8988T (cell line): Measurements from ENCODE around the gene FAM177B.

Experiments used
- DNase-seq: peaks from one replicate; pipeline ENCODE4 v3.0.0; 2011

Gene FAM177B

DNA sequence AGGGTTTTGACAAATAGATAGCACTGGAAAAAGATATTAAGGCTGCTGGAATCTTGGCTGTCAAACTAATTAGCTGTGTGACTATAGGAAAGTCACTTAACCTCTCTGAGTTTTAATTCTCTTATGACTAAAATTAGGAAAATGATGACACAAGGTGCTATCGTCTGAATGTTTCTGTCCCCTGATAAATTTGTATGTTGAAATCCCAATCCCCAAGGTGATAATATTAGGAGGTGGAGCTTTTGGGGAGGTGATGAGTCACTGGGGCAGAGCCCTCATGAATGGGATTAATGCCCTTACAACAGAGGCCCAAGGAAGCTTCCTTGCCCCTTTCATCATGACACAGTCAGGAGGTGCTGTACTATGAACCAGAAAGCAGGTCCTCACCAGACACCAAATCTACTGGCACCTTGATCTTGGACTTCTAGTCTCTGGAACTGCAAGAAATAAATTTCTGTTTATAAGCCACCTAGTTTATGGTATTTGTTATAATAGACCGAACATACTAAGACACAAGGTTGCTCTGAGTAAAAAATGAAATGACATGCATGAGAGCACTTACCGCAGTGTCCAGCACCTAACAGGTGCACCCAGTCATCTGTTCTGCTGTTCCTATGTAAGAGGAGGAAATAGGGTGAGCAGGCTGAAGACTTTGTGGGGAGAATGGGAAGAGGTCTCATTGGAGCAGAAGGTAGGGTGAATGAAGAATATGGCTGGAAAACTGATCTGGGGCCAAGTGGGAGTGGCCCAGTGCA lies 51.6 kb downstream of the FAM177B start:
- no peak for DNase-seq

DNA sequence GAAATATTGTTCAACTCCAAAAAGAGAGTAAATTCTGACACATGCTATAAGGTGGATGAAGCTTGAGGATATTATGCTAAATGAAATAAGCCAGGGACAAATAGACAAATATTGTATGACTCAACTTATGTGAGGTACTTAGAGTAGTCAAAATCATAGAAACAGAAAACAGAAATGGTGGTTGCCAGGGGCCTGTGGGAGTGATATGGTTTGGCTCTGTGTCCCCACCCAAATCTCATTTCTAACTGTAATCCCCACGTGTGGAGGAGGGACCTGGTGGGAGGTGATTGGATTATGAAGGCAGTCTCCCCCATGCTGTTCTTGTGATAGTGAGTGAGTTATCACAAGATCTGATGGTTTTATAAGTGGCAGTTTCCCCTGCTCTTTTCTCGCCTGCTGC lies 53.1 kb downstream of the FAM177B start:
- no peak for DNase-seq

DNA sequence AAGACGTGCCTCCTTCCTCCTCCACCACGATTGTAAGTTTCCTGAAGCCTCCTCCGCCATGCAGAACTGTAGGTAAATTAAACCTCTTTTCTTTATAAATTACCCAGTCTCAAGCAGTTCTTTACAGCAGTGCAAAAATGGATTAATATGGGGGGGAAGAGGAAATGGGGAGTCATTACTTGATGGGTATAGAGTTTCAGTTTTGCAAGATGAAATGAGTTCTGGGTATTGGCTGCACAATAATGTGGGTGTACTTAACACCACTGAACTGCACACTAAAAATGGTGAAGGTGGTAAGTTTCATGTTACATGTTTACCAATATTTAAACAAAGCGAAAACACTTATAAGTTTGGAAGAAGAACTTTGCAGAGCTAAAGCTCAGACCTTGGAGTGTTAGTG lies 53.5 kb downstream of the FAM177B start:
- DNase-seq = no peak

DNA sequence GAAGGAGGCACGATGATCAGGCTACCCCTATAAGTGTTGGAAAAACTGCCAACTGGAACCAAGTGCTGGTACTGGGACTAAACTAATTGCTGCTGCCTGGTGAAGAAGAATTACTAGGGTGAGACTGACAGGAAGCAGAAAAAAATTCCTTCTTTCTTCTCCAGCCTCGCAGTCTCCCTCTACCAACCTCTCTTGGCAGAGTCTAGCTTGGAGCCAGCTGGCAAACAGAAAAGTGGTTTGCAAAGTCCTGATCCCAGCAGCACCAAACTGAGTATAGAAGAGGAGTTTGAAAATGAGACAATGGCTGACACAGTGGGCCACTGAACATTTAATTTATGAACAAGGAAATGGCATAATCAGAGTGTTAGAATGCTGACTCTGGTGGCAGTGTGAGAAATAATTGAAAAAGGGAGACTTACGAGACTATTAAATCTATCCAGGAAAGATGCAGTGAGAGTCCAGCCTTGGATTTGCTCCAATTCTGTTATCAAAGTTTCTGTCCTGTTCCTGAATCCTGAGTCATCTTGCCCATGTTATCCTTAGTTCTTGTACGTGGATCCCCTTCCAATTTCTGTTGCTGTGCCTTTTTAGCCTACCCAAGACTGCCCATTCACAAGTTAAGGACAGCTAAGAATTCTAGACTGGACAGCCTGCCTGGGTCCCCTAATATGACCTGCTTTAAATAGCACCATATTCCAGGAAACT lies 54.2 kb downstream of the FAM177B start:
- no peak for DNase-seq

DNA sequence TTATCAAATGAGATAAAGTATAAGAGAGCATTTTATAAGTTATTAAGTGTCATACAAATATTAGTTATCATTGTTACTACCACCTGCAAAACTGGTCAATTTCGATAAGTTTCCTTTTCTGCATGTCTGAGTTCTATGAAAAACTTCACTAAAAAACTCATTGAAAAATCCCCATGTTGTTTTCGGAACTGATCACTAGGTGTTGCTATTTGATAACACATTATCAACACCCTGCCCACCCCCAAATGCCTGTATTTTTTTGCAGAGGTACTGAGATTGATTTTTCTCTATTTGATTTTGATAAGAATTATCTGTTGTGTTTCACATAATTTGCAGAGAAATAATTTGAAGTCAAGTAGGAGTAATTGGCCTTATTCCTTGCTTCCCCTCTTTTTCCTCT lies 55.7 kb downstream of the FAM177B start:
- DNase-seq = no peak

DNA sequence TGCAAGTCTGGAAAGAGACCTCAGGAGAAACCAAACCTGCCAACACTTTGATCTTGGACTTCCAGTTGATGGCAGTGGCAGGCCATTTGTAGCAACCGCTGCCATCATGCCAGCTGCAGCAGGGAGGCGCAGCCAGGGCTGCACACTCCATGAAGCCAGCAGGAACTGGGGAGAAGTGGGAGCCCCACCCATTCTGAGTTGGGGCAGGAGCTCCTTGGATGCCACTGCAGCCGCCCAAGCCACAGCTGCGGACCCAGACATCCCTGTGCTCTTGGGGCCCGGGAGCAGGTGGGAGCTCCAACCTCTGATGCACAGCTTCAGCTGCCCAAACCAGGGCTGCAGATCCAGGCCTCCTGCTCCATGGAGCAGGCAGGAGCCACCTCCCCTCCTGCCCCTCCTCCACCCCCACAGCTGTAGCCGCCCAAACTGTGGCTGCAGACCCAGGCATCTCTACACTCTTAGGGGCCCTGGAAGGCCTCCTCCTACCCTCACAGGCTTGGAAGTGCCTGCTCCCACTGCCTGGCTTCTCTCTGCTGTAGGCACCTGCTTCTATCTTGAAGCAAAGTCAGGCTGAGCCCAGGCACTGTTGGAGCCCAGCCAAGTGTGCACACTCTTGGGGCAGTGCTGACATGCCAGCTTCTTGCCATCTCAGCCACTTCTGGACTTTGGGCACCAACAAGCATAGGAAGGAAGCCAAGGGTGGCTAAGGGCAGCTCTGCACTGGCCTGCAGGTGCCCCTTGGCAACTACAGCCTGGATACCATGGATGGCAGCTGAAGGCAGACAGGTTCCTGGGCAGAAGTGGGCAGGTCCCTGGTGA lies 57.9 kb downstream of the FAM177B start:
- DNase-seq = no peak

DNA sequence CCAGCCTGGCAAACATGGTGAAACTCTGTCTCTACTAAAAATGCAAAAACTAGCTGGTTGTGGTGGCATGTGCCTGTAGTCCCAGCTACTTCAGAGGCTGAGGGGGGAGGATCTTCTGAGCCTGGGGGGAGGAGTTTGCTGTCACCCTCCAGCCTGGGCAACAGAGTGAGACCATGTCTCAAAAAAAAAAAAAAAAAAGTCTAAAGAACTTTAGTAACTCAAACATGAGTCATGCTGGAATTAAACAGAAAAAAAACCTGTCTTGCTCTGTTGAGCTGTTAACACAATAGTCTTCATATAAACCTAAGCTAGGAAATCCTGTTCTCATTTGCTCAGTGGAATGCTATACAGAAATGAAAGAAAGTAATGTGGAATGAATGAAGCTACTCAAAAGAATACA lies 61.1 kb downstream of the FAM177B start:
- DNase-seq = no peak

DNA sequence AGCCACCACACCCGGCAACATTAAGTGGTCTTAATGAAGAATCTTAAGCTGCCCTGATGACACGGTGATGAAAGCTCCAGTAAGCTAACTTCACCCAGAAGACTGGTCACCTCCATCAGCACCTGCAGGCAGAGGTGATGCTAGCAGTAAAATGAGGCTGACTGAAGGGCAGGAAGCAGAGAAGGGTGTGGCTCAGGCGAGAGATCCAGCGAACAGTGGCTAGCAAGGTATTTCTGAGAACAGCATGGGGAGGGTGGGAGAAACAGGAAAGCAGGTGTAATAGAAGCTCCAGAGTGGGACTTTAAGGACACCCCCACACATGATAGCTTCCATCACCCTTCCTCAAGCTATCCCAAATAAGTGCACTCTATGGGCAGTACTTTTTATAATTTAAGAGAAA lies 62.0 kb downstream of the FAM177B start:
- DNase-seq = no peak
